IMR-90 (cell line): Measurements from ENCODE around the gene RHBDD2. TPM values are rescaled to one million over a fixed set of nuclear protein-coding genes. Genes with fewer than 3 reads are reported as not detected.

Experiments
- ATAC-seq: fragments of 200-7000 bp; cut with Tn5 transposase; 2 replicates; pipeline ENCODE4 v1.9.1; 2020; ENCODE audit warnings: low read depth, mild to moderate bottlenecking, moderate library complexity
- BruUV-seq: library from RNA; stranded (reverse); fragments of 400-500 nt; replicated peaks from 2 replicates; lab custom pipeline; 2021; lab: Mats Ljungman, UMichigan
- CTCF ChIA-PET: fragments of 300-600 bp; formaldehyde crosslinking; extraction: SDS; loops from one replicate; lab custom pipeline; 2021; ENCODE audit warnings: antibody characterized with exemption; lab: Yijun Ruan, JAX
- POLR2A ChIA-PET: fragments of 300-600 bp; sonication (Branson Sonifier 250); formaldehyde crosslinking; loops from one replicate; lab custom pipeline; 2022; ENCODE audit warnings: antibody characterized with exemption; ENCODE audit not compliant: unreplicated experiment; lab: Charles Lee
- DNase-seq: peaks from one replicate; pipeline ENCODE4 v3.0.0; 2013
- H2AFZ ChIP-seq: replicated peaks from 2 replicates; pipeline ENCODE3; 2013; ENCODE audit warnings: low read length, mild to moderate bottlenecking; ENCODE audit not compliant: poor library complexity
- H2AK5ac ChIP-seq: 2 replicates; pipeline ENCODE4 v1.6.1; 2013; ENCODE audit warnings: low read depth, low read length, inconsistent platforms
- H2AK9ac ChIP-seq: replicated peaks from 2 replicates; pipeline ENCODE3; 2013; ENCODE audit warnings: mild to moderate bottlenecking, low read depth, low read length, moderate library complexity; ENCODE audit not compliant: poor library complexity
- H2BK120ac ChIP-seq: 2 replicates; pipeline ENCODE4 v1.6.1; 2013; ENCODE audit warnings: low read depth, low read length, inconsistent platforms
- H2BK15ac ChIP-seq: 3 replicates; pipeline ENCODE4 v1.6.1; 2013; ENCODE audit warnings: low read depth, low read length, inconsistent platforms
- H2BK20ac ChIP-seq: 2 replicates; pipeline ENCODE4 v1.6.1; 2013; ENCODE audit warnings: low read depth, mild to moderate bottlenecking, inconsistent platforms, low read length, moderate library complexity
- H2BK5ac ChIP-seq: 2 replicates; pipeline ENCODE4 v1.6.1; 2013; ENCODE audit warnings: mild to moderate bottlenecking, low read depth, low read length, inconsistent platforms; ENCODE audit not compliant: poor library complexity, severe bottlenecking
- H3K14ac ChIP-seq: replicated peaks from 2 replicates; pipeline ENCODE4 v1.6.1; 2013; ENCODE audit warnings: low read depth, low read length, inconsistent platforms
- H3K18ac ChIP-seq: 2 replicates; pipeline ENCODE4 v1.6.1; 2013; ENCODE audit warnings: low read depth, low read length, control low read depth
- H3K23ac ChIP-seq: 2 replicates; pipeline ENCODE4 v1.6.1; 2013; ENCODE audit warnings: low read depth, low read length, inconsistent platforms
- H3K27ac ChIP-seq: 2 replicates; pipeline ENCODE4 v1.5.1; 2013; ENCODE audit warnings: mild to moderate bottlenecking, control low read depth, low read length; ENCODE audit not compliant: insufficient read depth
- H3K27me3 ChIP-seq: 2 replicates; pipeline ENCODE4 v1.6.1; 2013; ENCODE audit warnings: low read length; ENCODE audit not compliant: control insufficient read depth, insufficient read depth
- H3K36me3 ChIP-seq: 2 replicates; pipeline ENCODE4 v1.6.1; 2013; ENCODE audit warnings: low read length, mixed read lengths; ENCODE audit not compliant: control insufficient read depth, insufficient read depth
- H3K4ac ChIP-seq: 2 replicates; pipeline ENCODE4 v1.6.1; 2013; ENCODE audit warnings: low read depth, low read length, inconsistent platforms
- H3K4me1 ChIP-seq: 2 replicates; pipeline ENCODE4 v1.6.1; 2013; ENCODE audit warnings: low read length, mixed read lengths; ENCODE audit not compliant: control insufficient read depth, insufficient read depth
- H3K4me2 ChIP-seq: 2 replicates; pipeline ENCODE4 v1.6.1; 2013; ENCODE audit warnings: low read depth, mild to moderate bottlenecking, control low read depth, low read length, moderate library complexity
- H3K4me3 ChIP-seq: 2 replicates; pipeline ENCODE4 v1.5.1; 2013; ENCODE audit warnings: low read depth, mild to moderate bottlenecking, control low read depth, low read length, moderate library complexity; ENCODE audit not compliant: insufficient read depth
- H3K56ac ChIP-seq: 2 replicates; pipeline ENCODE4 v1.6.1; 2013; ENCODE audit warnings: low read length, inconsistent platforms; ENCODE audit not compliant: insufficient read depth; ENCODE audit errors: extremely low read depth
- H3K79me1 ChIP-seq, 2 experiments: 2 replicates each; pipeline ENCODE4 v1.6.1; 2013; ENCODE audit warnings: low read length in 2 of 2, inconsistent platforms in 1 of 2, low read depth in 1 of 2
- H3K9ac ChIP-seq: 2 replicates; pipeline ENCODE4 v1.6.1; 2013; ENCODE audit warnings: low read depth, low read length, control low read depth
- H3K9me1 ChIP-seq: 2 replicates; pipeline ENCODE4 v1.6.1; 2013; ENCODE audit warnings: low read length, inconsistent platforms; ENCODE audit not compliant: insufficient read depth
- H3K9me3 ChIP-seq: 2 replicates; pipeline ENCODE4 v1.6.1; 2013; ENCODE audit warnings: low read length; ENCODE audit not compliant: control insufficient read depth, insufficient read depth
- H4K20me1 ChIP-seq: 2 replicates; pipeline ENCODE4 v1.6.1; 2013; ENCODE audit warnings: low read length, inconsistent platforms; ENCODE audit not compliant: insufficient read depth
- H4K5ac ChIP-seq: 2 replicates; pipeline ENCODE4 v1.6.1; 2013; ENCODE audit warnings: mild to moderate bottlenecking, low read depth, low read length, control low read depth
- H4K8ac ChIP-seq, 2 experiments: 2 replicates each; pipeline ENCODE4 v1.6.1; 2013; ENCODE audit warnings: low read depth in 2 of 2, low read length in 2 of 2, control low read depth in 1 of 2, inconsistent platforms in 1 of 2
- H4K91ac ChIP-seq: 2 replicates; pipeline ENCODE4 v1.6.1; 2013; ENCODE audit warnings: low read depth, low read length, inconsistent platforms; ENCODE audit not compliant: insufficient read depth
- BHLHE40 ChIP-seq: fragments of 150-350 bp; IDR thresholded peaks from 2 replicates; pipeline ENCODE4 v1.6.1; 2016; ENCODE audit warnings: mild to moderate bottlenecking, low read depth, low read length
- CEBPB ChIP-seq: IDR thresholded peaks from 2 replicates; pipeline ENCODE4 v1.6.1; 2012; ENCODE audit warnings: low read depth, low read length, improper control_type of control experiment
- CTCF ChIP-seq: conservative IDR thresholded peaks from 2 replicates; pipeline ENCODE4 v1.5.1; 2012; ENCODE audit warnings: mild to moderate bottlenecking, low read depth, low read length, improper control_type of control experiment
- ELK1 ChIP-seq: fragments of 150-350 bp; IDR thresholded peaks from 2 replicates; pipeline ENCODE4 v1.6.1; 2016; ENCODE audit warnings: low read depth, mild to moderate bottlenecking, low read length, moderate library complexity, borderline replicate concordance
- MAFK ChIP-seq: IDR thresholded peaks from 2 replicates; pipeline ENCODE4 v1.6.1; 2012; ENCODE audit warnings: low read depth, low read length, improper control_type of control experiment
- MAZ ChIP-seq: IDR thresholded peaks from 2 replicates; pipeline ENCODE4 v1.6.1; 2012; ENCODE audit warnings: low read depth, mild to moderate bottlenecking, low read length, improper control_type of control experiment, moderate library complexity, borderline replicate concordance
- MXI1 ChIP-seq: IDR thresholded peaks from 2 replicates; pipeline ENCODE4 v1.6.1; 2012; ENCODE audit warnings: low read depth, mild to moderate bottlenecking, low read length, moderate library complexity, borderline replicate concordance
- NFE2L2 ChIP-seq: fragments of 150-350 bp; IDR thresholded peaks from 2 replicates; pipeline ENCODE4 v1.6.1; 2016; ENCODE audit warnings: low read depth, mild to moderate bottlenecking, low read length
- POLR2A ChIP-seq: IDR thresholded peaks from 2 replicates; pipeline ENCODE4 v1.6.1; 2012; ENCODE audit warnings: mild to moderate bottlenecking, low read depth, low read length
- RAD21 ChIP-seq: IDR thresholded peaks from 2 replicates; pipeline ENCODE4 v1.6.1; 2012; ENCODE audit warnings: low read length, improper control_type of control experiment
- RFX5 ChIP-seq: IDR thresholded peaks from 2 replicates; pipeline ENCODE4 v1.8.0; 2012; ENCODE audit warnings: low read depth, mild to moderate bottlenecking, low read length, moderate library complexity
- SMC3 ChIP-seq: fragments of 150-350 bp; IDR thresholded peaks from 2 replicates; pipeline ENCODE4 v1.6.1; 2016; ENCODE audit warnings: low read depth, mild to moderate bottlenecking, antibody characterized with exemption, low read length, moderate library complexity
- USF2 ChIP-seq: fragments of 150-350 bp; IDR thresholded peaks from 2 replicates; pipeline ENCODE4 v1.6.1; 2017; ENCODE audit warnings: mild to moderate bottlenecking, antibody characterized with exemption, low read length, low read depth
- WGBS, 2 experiments: methylation state at CpG; one replicate each; pipeline versions ENCODE4 v1.1.5 to v1.1.7; 2013; ENCODE audit warnings: missing lambda C conversion rate in 2 of 2; ENCODE audit not compliant: insufficient read length in 1 of 2; ENCODE audit errors: extremely low coverage in 2 of 2; 5-methylcytosine and 5-hydroxymethylcytosine counted together
- dilution Hi-C: fragments of 300-500 bp; cut with HindIII; formaldehyde crosslinking; loops from one replicate; pipeline ENCODE4 v1.14.3; 2018; ENCODE audit warnings: low sequenced_read_pairs; ENCODE audit not compliant: unreplicated experiment
- in situ Hi-C: fragments of 300-500 bp; cut with MboI; formaldehyde crosslinking; loops from 3 replicates; pipeline ENCODE4 v1.14.3; 2019; ENCODE audit warnings: low sequenced_read_pairs, inconsistent platforms, mixed read lengths
- intact Hi-C: fragments of 100-400 bp; cut with micrococcal nuclease; formaldehyde crosslinking; loops from 2 replicates; pipeline ENCODE4 v1.10.0; 2022
- polyA plus RNA-seq, 3 experiments: library from polyadenylated mRNA; depleted of rRNA; stranded (reverse); fragments of >200 nt; gene quantifications; 2 replicates each; pipeline ENCODE4 v1.2.3, GENCODE V29; 2012; ENCODE audit warnings: low replicate concordance in 1 of 3
- total RNA-seq: library from RNA; depleted of rRNA; stranded (reverse); fragments of >200 nt; gene quantifications from 2 replicates; pipeline ENCODE4 v1.2.3, GENCODE V29; 2012

Gene RHBDD2
- total and polyA plus RNA-seq, 2 of the 4 experiments (the other 2 are of a cell fraction) = 9.7 to 42.4 TPM

GRCh38 chr7:75840029-75840428, 38.8 kb upstream of the RHBDD2 start:
- Histone ChIP-seq H3K56ac (no peak overlapping the region), H3K79me1 (no peaks in the 10 kb centered on the region), H3K9ac (no peak overlapping the region), H3K36me3 (no peaks in the 10 kb centered on the region), H2BK120ac (no peak overlapping the region), H4K91ac (no peak overlapping the region), H3K9me3 (no peaks in the 10 kb centered on the region), H3K23ac (no peak overlapping the region), H3K4me1 (peaks cover 8% of the 10 kb centered on the region), H2AK5ac (no peak overlapping the region), H3K27me3 (no peaks in the 10 kb centered on the region), H2BK15ac (no peak overlapping the region; the same call in 2 of the 3 replicates), H4K20me1 (no peaks in the 10 kb centered on the region), H2AFZ (no peak overlapping the region), H3K4me3 (no peak overlapping the region), H4K8ac (no peak overlapping the region), H3K9me1 (peaks cover 6% of the 10 kb centered on the region), H2AK9ac (no peak overlapping the region), H3K14ac (no peak overlapping the region), H4K5ac (no peak overlapping the region), H3K4ac (no peak overlapping the region), H3K27ac (no peak overlapping the region), H3K18ac (no peak overlapping the region), H3K4me2 (no peak overlapping the region), H2BK5ac (no peak overlapping the region), H2BK20ac (no peak overlapping the region)
- POLR2A ChIA-PET = no interaction called here
- intact Hi-C loops = no loop called here
- CTCF ChIA-PET = no interaction called here
- ATAC-seq (no peak), DNase-seq (no peak)
- WGBS, 2 experiments = no CpG with 5 or more reads among the region's 3 CpGs
- no TSS peak for BruUV-seq
- dilution Hi-C loops = no loop called here
- in situ Hi-C loops = no loop called here
- TF ChIP-seq POLR2A (no peak), MAFK (no peak), ELK1 (no peak), RFX5 (no peak), RAD21 (no peak), BHLHE40 (no peak), MAZ (no peak), CTCF (no peak), USF2 (no peak), CEBPB (no peak), SMC3 (no peak), NFE2L2 (no peak), MXI1 (no peak)
